BLaER1 treated with 17β-estradiol and CSF1 and Interleukin-3, amounts not matched to agents 10 nM and 100 nM (cell line): Measurements from ENCODE around the gene OR2F2.

Source experiments
- H3K27ac ChIP-seq, 11 experiments: shearing (Covaris generic); formaldehyde crosslinking; 2 replicates each; pipeline ENCODE4 v1.8.1; 2022
- H3K27me3 ChIP-seq, 11 experiments: shearing (Covaris generic); formaldehyde crosslinking; 2 replicates each; pipeline ENCODE4 v1.8.1; 2022
- H3K36me3 ChIP-seq, 11 experiments: shearing (Covaris generic); formaldehyde crosslinking; 2 replicates each; pipeline ENCODE4 v1.8.1; 2022
- H3K4me1 ChIP-seq, 10 experiments: shearing (Covaris generic); formaldehyde crosslinking; 2 replicates each; pipeline ENCODE4 v1.8.1; 2022
- H3K4me2 ChIP-seq, 11 experiments: shearing (Covaris generic); formaldehyde crosslinking; 2 replicates each; pipeline ENCODE4 v1.8.1; 2022
- H3K4me3 ChIP-seq, 10 experiments: shearing (Covaris generic); formaldehyde crosslinking; 2 replicates each; pipeline ENCODE4 v1.8.1; 2022
- H3K9ac ChIP-seq, 11 experiments: shearing (Covaris generic); formaldehyde crosslinking; 2 replicates each; pipeline ENCODE4 v1.8.1; 2022
- H3K9me3 ChIP-seq, 11 experiments: shearing (Covaris generic); formaldehyde crosslinking; replicated peaks in 1 of 11; 2 replicates each; pipeline ENCODE4 v1.8.1; 2022
- H4K20me1 ChIP-seq, 11 experiments: shearing (Covaris generic); formaldehyde crosslinking; 2 replicates each; pipeline ENCODE4 v1.8.1; 2022
- Cebpa-rat ChIP-seq, 11 experiments: shearing (Covaris generic); IDR thresholded peaks; 2 replicates each; pipeline ENCODE4 v1.8.1; 2022

The OR2F2 gene

GRCh38 chr7:143936087-143937009 lies 1.3 kb downstream of the OR2F2 start:
- Histone ChIP-seq H4K20me1 (no peaks in the 10 kb centered on the region), H3K36me3 (no peaks in the 10 kb centered on the region), H3K27me3 (no peaks in the 10 kb centered on the region), H3K27ac (no peak overlapping the region), H3K9ac (no peak overlapping the region), H3K4me1 (peaks cover 9 to 16% (median 13%) of the 10 kb centered on the region in 10 experiments), H3K9me3 (peaks cover 10 to 31% (median 22%) of the 10 kb centered on the region in 11 experiments; a peak in 18 of 22 replicates), H3K4me2 (no peak overlapping the region), H3K4me3 (no peak overlapping the region)
- no peak for TF ChIP-seq Cebpa-rat (IDR thresholded peaks at IDR 0.05)

GRCh38 chr7:143938379-143939243 lies 3.6 kb downstream of the OR2F2 start:
- Histone ChIP-seq H3K36me3 (no peaks in the 10 kb centered on the region), H3K9me3 (peaks cover 8 to 21% (median 13%) of the 10 kb centered on the region in 11 experiments; a peak in 17 of 22 replicates), H3K4me1 (no peaks in the 10 kb centered on the region), H3K4me3 (no peak overlapping the region), H4K20me1 (no peaks in the 10 kb centered on the region), H3K9ac (no peak overlapping the region), H3K4me2 (no peak overlapping the region), H3K27ac (no peak overlapping the region), H3K27me3 (no peaks in the 10 kb centered on the region)
- no peak for TF ChIP-seq Cebpa-rat (IDR thresholded peaks at IDR 0.05)

- Histone ChIP-seq H3K9me3 (peaks cover 0 to 4% (median 2%) of the 10 kb centered on the region in 11 experiments; a peak in 6 of 22 replicates), H3K9ac (no peak overlapping the region), H3K36me3 (no peaks in the 10 kb centered on the region), H3K4me2 (no peak overlapping the region), H3K27ac (no peak overlapping the region), H3K4me1 (no peaks in the 10 kb centered on the region), H3K4me3 (no peak overlapping the region), H4K20me1 (no peaks in the 10 kb centered on the region), H3K27me3 (no peaks in the 10 kb centered on the region)
- TF ChIP-seq Cebpa-rat (IDR thresholded peaks at IDR 0.05): no peak
Observed at GRCh38 chr7:143945423-143945822, 10.4 kb downstream of the OR2F2 start.

- Histone ChIP-seq H3K4me2 (no peak overlapping the region), H3K4me3 (no peak overlapping the region), H3K27me3 (no peaks in the 10 kb centered on the region), H3K9me3 (peaks cover 0 to 11% (median 4%) of the 10 kb centered on the region in 11 experiments; a peak in 7 of 22 replicates), H3K4me1 (no peaks in the 10 kb centered on the region), H3K9ac (no peak overlapping the region), H4K20me1 (no peaks in the 10 kb centered on the region), H3K27ac (no peak overlapping the region), H3K36me3 (no peaks in the 10 kb centered on the region)
- TF ChIP-seq Cebpa-rat (IDR thresholded peaks at IDR 0.05): no peak
Observed at GRCh38 chr7:143947111-143947510, 12.1 kb downstream of the OR2F2 start.

GRCh38 chr7:143948733-143949132 lies 13.7 kb downstream of the OR2F2 start:
- Histone ChIP-seq H3K36me3 (no peaks in the 10 kb centered on the region), H3K4me2 (no peak overlapping the region), H3K9me3 (peaks cover 0 to 11% (median 4%) of the 10 kb centered on the region in 11 experiments; a peak in 7 of 22 replicates), H4K20me1 (no peaks in the 10 kb centered on the region), H3K27ac (no peak overlapping the region), H3K27me3 (no peaks in the 10 kb centered on the region), H3K4me3 (no peak overlapping the region), H3K9ac (no peak overlapping the region), H3K4me1 (no peaks in the 10 kb centered on the region)
- no peak for TF ChIP-seq Cebpa-rat (IDR thresholded peaks at IDR 0.05)

- TF ChIP-seq Cebpa-rat (IDR thresholded peaks at IDR 0.05): no peak
- Histone ChIP-seq H3K9me3 (peaks cover 0 to 11% (median 4%) of the 10 kb centered on the region in 11 experiments; a peak in 7 of 22 replicates), H3K9ac (no peak overlapping the region), H3K36me3 (no peaks in the 10 kb centered on the region), H3K4me3 (no peak overlapping the region), H4K20me1 (no peaks in the 10 kb centered on the region), H3K27me3 (no peaks in the 10 kb centered on the region), H3K4me2 (no peak overlapping the region), H3K4me1 (no peaks in the 10 kb centered on the region), H3K27ac (no peak overlapping the region)
Observed at GRCh38 chr7:143953421-143953820, 18.4 kb downstream of the OR2F2 start.

GRCh38 chr7:143954135-143954534 lies 19.1 kb downstream of the OR2F2 start:
- no peaks in the 10 kb centered on the region for H4K20me1 ChIP-seq
- no peak overlapping the region for H3K27ac ChIP-seq
- no peaks in the 10 kb centered on the region for H3K36me3 ChIP-seq
- no peak overlapping the region for H3K4me3 ChIP-seq
- TF ChIP-seq Cebpa-rat (IDR thresholded peaks at IDR 0.05): no peak
- H3K9ac ChIP-seq: no peak overlapping the region
- no peaks in the 10 kb centered on the region for H3K4me1 ChIP-seq
- peaks cover 0 to 11% (median 4%) of the 10 kb centered on the region in 11 experiments; a peak in 7 of 22 replicates for H3K9me3 ChIP-seq
- H3K4me2 ChIP-seq: no peak overlapping the region
- H3K27me3 ChIP-seq: no peaks in the 10 kb centered on the region

GRCh38 chr7:143954544-143954943 lies 19.5 kb downstream of the OR2F2 start, which contains the start of gene OR2F1:
Gene OR2F1 (plus strand): TSS chr7:143954844. CDS start chr7:143959971, 5,127 bp downstream.
- H3K36me3 ChIP-seq: no peaks in the 10 kb centered on the region
- TF ChIP-seq Cebpa-rat (IDR thresholded peaks at IDR 0.05): no peak
- H3K27me3 ChIP-seq: no peaks in the 10 kb centered on the region
- no peak within 1 kb of the TSS for H3K9ac ChIP-seq
- H4K20me1 ChIP-seq: no peaks in the 10 kb centered on the region
- peaks cover 0 to 11% (median 4%) of the 10 kb centered on the region in 11 experiments; a peak in 7 of 22 replicates for H3K9me3 ChIP-seq
- H3K4me2 ChIP-seq: no peak within 1 kb of the TSS
- H3K27ac ChIP-seq: no peak within 1 kb of the TSS
- no peak within 1 kb of the TSS for H3K4me3 ChIP-seq
- no peaks in the 10 kb centered on the region for H3K4me1 ChIP-seq

- Histone ChIP-seq H4K20me1 (no peaks in the 10 kb centered on the region), H3K9me3 (no peaks in the 10 kb centered on the region), H3K27me3 (no peaks in the 10 kb centered on the region), H3K4me3 (no peak overlapping the region), H3K9ac (no peak overlapping the region), H3K36me3 (no peaks in the 10 kb centered on the region), H3K4me1 (no peaks in the 10 kb centered on the region), H3K27ac (no peak overlapping the region), H3K4me2 (no peak overlapping the region)
- no peak for TF ChIP-seq Cebpa-rat (IDR thresholded peaks at IDR 0.05)
Observed at GRCh38 chr7:143958781-143959180, 23.7 kb downstream of the OR2F2 start.
